DOHH2 (cell line): Measurements from ENCODE around the gene RBMS3.

ENCODE experiments used
- H3F3A ChIP-seq: fragments of 200-600 bp; sonication (generic), shearing (Covaris generic); 2 replicates; pipeline ENCODE4 v1.6.0; 2016; ENCODE audit warnings: antibody characterized with exemption, mild to moderate bottlenecking; ENCODE audit not compliant: control insufficient read depth, insufficient read depth
- H3K27ac ChIP-seq: fragments of 200-600 bp; sonication (generic); 2 replicates; pipeline ENCODE4 v1.5.1; 2014; ENCODE audit warnings: low read depth, mild to moderate bottlenecking, low read length, moderate library complexity
- H3K27me3 ChIP-seq: fragments of 200-600 bp; sonication (generic); 2 replicates; pipeline ENCODE4 v1.6.1; 2014; ENCODE audit warnings: mild to moderate bottlenecking, low read length, mixed read lengths; ENCODE audit not compliant: control insufficient read depth
- H3K36me3 ChIP-seq: fragments of 200-600 bp; sonication (generic); 2 replicates; pipeline ENCODE4 v1.6.1; 2014; ENCODE audit warnings: mild to moderate bottlenecking, low read length, moderate library complexity, mixed read lengths; ENCODE audit not compliant: control insufficient read depth
- H3K4me1 ChIP-seq: fragments of 200-600 bp; sonication (generic); 2 replicates; pipeline ENCODE4 v1.6.1; 2014; ENCODE audit warnings: mild to moderate bottlenecking, low read length, mixed read lengths; ENCODE audit not compliant: control insufficient read depth
- H3K4me2 ChIP-seq: fragments of 200-600 bp; sonication (generic); 2 replicates; pipeline ENCODE4 v1.6.0; 2014; ENCODE audit warnings: mild to moderate bottlenecking, low read length, moderate library complexity
- H3K4me3 ChIP-seq: fragments of 200-600 bp; sonication (generic); 2 replicates; pipeline ENCODE4 v1.5.1; 2014; ENCODE audit warnings: mild to moderate bottlenecking, low read length, mixed read lengths
- H3K79me2 ChIP-seq: fragments of 200-600 bp; sonication (generic); 2 replicates; pipeline ENCODE4 v1.6.1; 2014; ENCODE audit warnings: mild to moderate bottlenecking, low read length, mixed read lengths; ENCODE audit not compliant: control insufficient read depth
- H3K9me2 ChIP-seq: fragments of 200-600 bp; sonication (generic); replicated peaks from 2 replicates; pipeline ENCODE4 v1.6.1; 2014; ENCODE audit warnings: mild to moderate bottlenecking, low read length, mixed read lengths; ENCODE audit not compliant: control insufficient read depth
- H3K9me3 ChIP-seq: fragments of 200-600 bp; sonication (generic); 2 replicates; pipeline ENCODE4 v1.6.1; 2014; ENCODE audit warnings: antibody characterized with exemption, low read length, mixed read lengths; ENCODE audit not compliant: control insufficient read depth, insufficient read depth
- H4K20me1 ChIP-seq: fragments of 200-600 bp; sonication (generic); 2 replicates; pipeline ENCODE4 v1.6.0; 2014; ENCODE audit warnings: low read depth, mild to moderate bottlenecking, antibody characterized with exemption, low read length, moderate library complexity; ENCODE audit not compliant: control insufficient read depth, insufficient read depth
- EZH2phosphoT487 ChIP-seq: fragments of 200-600 bp; sonication (generic); IDR thresholded peaks from 2 replicates; pipeline ENCODE4 v1.6.1; 2017; ENCODE audit warnings: borderline replicate concordance, mild to moderate bottlenecking, antibody characterized with exemption, low read length, moderate library complexity, mixed read lengths
- TF ChIP-seq, protein P1 (sequence below): fragments of 200-600 bp; sonication (generic); IDR thresholded peaks from one replicate; pipeline ENCODE4 v1.5.1; 2014; ENCODE audit warnings: antibody characterized with exemption, mild to moderate bottlenecking, low read depth, low read length; ENCODE audit not compliant: poor library complexity, severe bottlenecking

RBMS3 gene

DNA sequence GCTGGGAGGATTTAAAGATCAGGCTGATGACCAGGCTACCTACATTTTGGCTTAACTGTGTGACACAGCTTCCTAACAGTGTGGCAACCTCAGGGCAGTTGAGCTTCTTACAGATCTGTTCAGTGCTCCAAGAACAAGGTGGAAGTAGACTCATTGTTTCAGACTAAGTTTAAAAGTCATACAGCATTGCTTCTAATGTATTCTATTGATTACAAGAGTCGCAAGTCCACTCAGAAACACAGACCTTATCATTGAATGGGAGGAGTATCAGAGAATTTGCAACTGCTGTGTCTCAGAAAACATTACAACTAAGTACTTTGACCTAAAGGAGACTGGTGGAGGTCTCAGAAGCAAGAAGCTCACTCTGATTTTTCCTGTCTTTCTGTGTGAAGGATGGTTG is 746.0 kb downstream of the RBMS3 start:
- TF ChIP-seq, protein P1, sequence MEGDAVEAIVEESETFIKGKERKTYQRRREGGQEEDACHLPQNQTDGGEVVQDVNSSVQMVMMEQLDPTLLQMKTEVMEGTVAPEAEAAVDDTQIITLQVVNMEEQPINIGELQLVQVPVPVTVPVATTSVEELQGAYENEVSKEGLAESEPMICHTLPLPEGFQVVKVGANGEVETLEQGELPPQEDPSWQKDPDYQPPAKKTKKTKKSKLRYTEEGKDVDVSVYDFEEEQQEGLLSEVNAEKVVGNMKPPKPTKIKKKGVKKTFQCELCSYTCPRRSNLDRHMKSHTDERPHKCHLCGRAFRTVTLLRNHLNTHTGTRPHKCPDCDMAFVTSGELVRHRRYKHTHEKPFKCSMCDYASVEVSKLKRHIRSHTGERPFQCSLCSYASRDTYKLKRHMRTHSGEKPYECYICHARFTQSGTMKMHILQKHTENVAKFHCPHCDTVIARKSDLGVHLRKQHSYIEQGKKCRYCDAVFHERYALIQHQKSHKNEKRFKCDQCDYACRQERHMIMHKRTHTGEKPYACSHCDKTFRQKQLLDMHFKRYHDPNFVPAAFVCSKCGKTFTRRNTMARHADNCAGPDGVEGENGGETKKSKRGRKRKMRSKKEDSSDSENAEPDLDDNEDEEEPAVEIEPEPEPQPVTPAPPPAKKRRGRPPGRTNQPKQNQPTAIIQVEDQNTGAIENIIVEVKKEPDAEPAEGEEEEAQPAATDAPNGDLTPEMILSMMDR = no peak
- no peak for TF ChIP-seq EZH2phosphoT487

DNA sequence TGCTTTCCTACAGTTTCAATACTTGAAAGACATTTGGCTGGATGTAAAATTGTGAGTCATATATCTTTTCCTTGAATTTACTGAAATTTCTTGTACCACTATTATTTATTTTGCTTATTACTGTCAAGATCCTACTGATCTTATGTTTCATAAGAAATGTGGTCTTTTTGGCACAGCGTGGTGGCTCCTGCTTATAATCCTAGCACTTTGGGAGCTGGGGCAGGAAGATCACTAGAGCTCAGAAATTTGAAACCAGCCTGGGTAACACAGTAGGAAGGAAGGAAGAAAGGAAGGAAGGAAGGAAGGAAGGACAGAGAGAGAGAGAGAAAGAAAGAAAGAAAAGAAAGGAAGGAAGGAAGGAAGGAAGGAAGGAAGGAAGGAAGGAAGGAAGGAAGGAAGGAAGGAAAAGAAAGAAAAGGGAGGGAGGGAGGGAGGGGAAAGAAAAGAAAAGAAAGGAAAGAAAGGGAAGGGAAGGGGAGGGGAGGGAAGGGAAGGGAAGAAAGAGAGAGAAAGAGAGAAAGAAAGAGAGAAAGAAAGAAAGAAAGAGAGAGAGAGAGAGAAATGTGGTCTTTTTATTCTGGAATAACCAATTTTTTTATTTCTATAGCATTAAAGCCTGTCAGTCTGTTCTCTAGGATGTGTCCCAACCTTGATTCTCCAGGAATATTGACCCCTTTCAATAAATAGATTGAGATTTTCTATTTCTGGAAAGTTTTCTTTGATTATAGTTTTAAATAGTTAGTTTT is 753.5 kb downstream of the RBMS3 start:
- no peaks in the 10 kb centered on the region for H4K20me1 ChIP-seq
- no peak overlapping the region for H3K4me3 ChIP-seq
- 0 out of 2 replicates have a peak, but pooled peaks cover 4% of the 10 kb centered on the region for H3K27me3 ChIP-seq
- H3K4me1 ChIP-seq = no peaks in the 10 kb centered on the region
- H3K27ac ChIP-seq = no peak overlapping the region
- no peaks in the 10 kb centered on the region for H3K9me2 ChIP-seq
- no peaks in the 10 kb centered on the region for H3F3A ChIP-seq
- H3K4me2 ChIP-seq = no peak overlapping the region
- no peaks in the 10 kb centered on the region for H3K36me3 ChIP-seq
- no peaks in the 10 kb centered on the region for H3K9me3 ChIP-seq
- TF ChIP-seq, protein P1 = no peak
- no peak for TF ChIP-seq EZH2phosphoT487
- no peaks in the 10 kb centered on the region for H3K79me2 ChIP-seq

More for the DNA sequence above, 746.0 kb downstream of the RBMS3 start:
- H3K4me2 ChIP-seq = no peak overlapping the region
- no peaks in the 10 kb centered on the region for H3F3A ChIP-seq
- H3K9me2 ChIP-seq = no peaks in the 10 kb centered on the region
- H3K4me3 ChIP-seq = no peak overlapping the region
- no peaks in the 10 kb centered on the region for H3K9me3 ChIP-seq
- no peaks in the 10 kb centered on the region for H3K4me1 ChIP-seq
- no peaks in the 10 kb centered on the region for H4K20me1 ChIP-seq
- H3K79me2 ChIP-seq = no peaks in the 10 kb centered on the region
- H3K36me3 ChIP-seq = no peaks in the 10 kb centered on the region
- H3K27ac ChIP-seq = no peak overlapping the region
- H3K27me3 ChIP-seq = 0 out of 2 replicates have a peak, but pooled peaks cover 4% of the 10 kb centered on the region

DNA sequence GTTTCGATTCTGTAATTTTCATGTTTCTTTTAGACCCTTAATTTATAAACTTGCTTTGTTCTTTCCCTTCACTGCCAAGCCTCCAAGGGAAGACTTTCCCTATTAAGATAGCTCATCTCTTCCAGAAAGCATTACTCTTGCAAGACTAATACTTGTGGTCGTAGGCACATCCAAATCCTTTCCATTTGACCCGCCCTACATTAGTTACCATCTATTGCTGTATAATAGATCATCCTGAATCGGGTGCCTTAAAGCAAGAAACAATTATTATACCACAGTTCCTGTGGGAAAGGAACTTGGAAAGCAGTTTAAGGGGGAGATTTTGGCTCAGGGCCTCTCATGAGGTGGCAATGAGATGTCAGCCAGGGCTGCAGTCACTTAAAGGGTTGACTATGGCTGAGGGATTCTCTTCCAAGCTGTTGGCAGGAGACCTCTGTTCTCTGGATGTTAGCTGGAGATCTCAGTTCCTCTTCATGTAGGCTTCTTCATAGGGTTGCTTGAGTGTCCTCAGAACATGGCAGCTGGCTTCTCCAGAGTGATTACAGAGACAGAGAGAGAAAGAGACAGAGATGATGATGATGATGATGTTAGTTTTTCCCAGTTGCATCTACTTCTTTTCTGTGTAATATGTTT is 755.2 kb downstream of the RBMS3 start:
- H3K27ac ChIP-seq = no peak overlapping the region
- H3K27me3 ChIP-seq = no peaks in the 10 kb centered on the region
- H3K4me3 ChIP-seq = no peak overlapping the region
- no peaks in the 10 kb centered on the region for H3K36me3 ChIP-seq
- TF ChIP-seq, protein P1 = no peak
- no peak for TF ChIP-seq EZH2phosphoT487
- no peak overlapping the region for H3K4me2 ChIP-seq
- no peaks in the 10 kb centered on the region for H3K79me2 ChIP-seq
- no peaks in the 10 kb centered on the region for H3K9me2 ChIP-seq
- H3F3A ChIP-seq = no peaks in the 10 kb centered on the region
- H3K9me3 ChIP-seq = no peaks in the 10 kb centered on the region
- H4K20me1 ChIP-seq = no peaks in the 10 kb centered on the region
- H3K4me1 ChIP-seq = no peaks in the 10 kb centered on the region
